ENCODE data around the gene CR1. TPM values are rescaled to one million over a fixed set of nuclear protein-coding genes. Genes with fewer than 3 reads are reported as not detected.

The CR1 gene
- total and polyA plus RNA-seq, 2 of the 8 experiments (the other 6 are each of a cell fraction or from before 2014, with no cell fraction given): 0.15 to 0.22 TPM

GRCh38 chr1:207659545-207660153 lies 163.7 kb downstream of the CR1 start:
- H3K9ac ChIP-seq (replicated peaks in 1 of 4; ENCODE audit: extremely low read depth in 1 of 4, low read depth in 3 of 4, low read length in 3 of 4): no peak overlapping the region
- no peak overlapping the region for H3K23ac ChIP-seq (ENCODE audit: insufficient read length)
- no peak overlapping the region for H3K4ac ChIP-seq (replicated peaks; ENCODE audit: insufficient read length, low read depth, low read length)
- DNase-seq (ENCODE audit: low read depth in 1 of 2, low spot score in 2 of 2) (no peak), FAIRE-seq (no peak)
- no peaks in the 10 kb centered on the region for H3K27me3 ChIP-seq (replicated peaks in 1 of 4; ENCODE audit: control insufficient read depth in 3 of 4, extremely low read depth in 1 of 4, insufficient read depth in 3 of 4, low read length in 3 of 4)
- no peak overlapping the region for H3K56ac ChIP-seq (replicated peaks; ENCODE audit: insufficient read length, low read depth, low read length)
- H4K8ac ChIP-seq (ENCODE audit: extremely low read depth, insufficient read depth, low read length): no peak overlapping the region
- no peaks in the 10 kb centered on the region for H3K23me2 ChIP-seq (ENCODE audit: low read depth, low read length)
- H4K20me1 ChIP-seq (replicated peaks in 1 of 2; ENCODE audit: control insufficient read depth in 1 of 2, insufficient read depth in 2 of 2, low read length in 2 of 2): no peaks in the 10 kb centered on the region
- H4K91ac ChIP-seq (replicated peaks; ENCODE audit: insufficient read length, low read length): no peak overlapping the region
- ChIA-PET POLR2A (ENCODE audit: partially characterized antibody) (no interaction called here), CTCF (ENCODE audit: partially characterized antibody) (interaction anchor here (0.8 to 2.4 kb wide), 8 partner anchors 10 to 160 kb away, joined by 3 to 12 read pairs (median 4); no protein-coding TSS in a partner anchor)
- H2BK15ac ChIP-seq (ENCODE audit: low read length): no peak overlapping the region
- no peak overlapping the region for H2BK12ac ChIP-seq (ENCODE audit: low read depth, low read length)
- H2AFZ ChIP-seq (ENCODE audit: low read length): no peak overlapping the region
- no peaks in the 10 kb centered on the region for H3K79me2 ChIP-seq (ENCODE audit: control insufficient read depth in 1 of 2, insufficient read depth in 2 of 2, low read length in 2 of 2)
- no peaks in the 10 kb centered on the region for H3K79me1 ChIP-seq (ENCODE audit: low read depth, low read length)
- peaks cover 0 to 2% (median 0%) of the 10 kb centered on the region in 4 experiments; a peak in 1 of 8 replicates for H3K36me3 ChIP-seq (ENCODE audit: control insufficient read depth in 2 of 4, insufficient read depth in 4 of 4, low read length in 3 of 4)
- H3K4me2 ChIP-seq (ENCODE audit: insufficient read depth in 1 of 2, low read depth in 2 of 2, low read length in 2 of 2): no peak overlapping the region
- WGBS, 2 experiments (ENCODE audit: extremely low coverage in 1 of 2, insufficient coverage in 1 of 2, insufficient read length in 1 of 2, insufficient replicate concordance in 2 of 2, low coverage in 1 of 2, low lambda C conversion rate in 2 of 2, missing lambda C conversion rate in 1 of 2): 87% methylated on average over 10 of the region's 10 CpGs; no CpG with 5 or more reads in 1 of the 2 experiments
- H3K27ac ChIP-seq (ENCODE audit: low read depth, low read length): no peak overlapping the region
- H3K4me3 ChIP-seq (ENCODE audit: extremely low read depth in 1 of 4, insufficient read depth in 2 of 4, low read depth in 3 of 4, low read length in 4 of 4): no peak overlapping the region
- H3K4me1 ChIP-seq (replicated peaks in 1 of 4; ENCODE audit: control insufficient read depth in 3 of 4, insufficient read depth in 4 of 4, low read length in 3 of 4): no peaks in the 10 kb centered on the region
- no peak overlapping the region for H4K5ac ChIP-seq (ENCODE audit: insufficient read length, low read depth, low read length)
- H2BK20ac ChIP-seq (ENCODE audit: low read length): no peak overlapping the region
- no peak overlapping the region for H2BK5ac ChIP-seq (ENCODE audit: low read depth, low read length)
- H3K14ac ChIP-seq (ENCODE audit: insufficient read length): no peak overlapping the region
- no peak overlapping the region for H2AK5ac ChIP-seq (ENCODE audit: low read depth, low read length)
- H3K9me3 ChIP-seq (ENCODE audit: insufficient read depth in 2 of 2, low read depth in 1 of 2, low read length in 1 of 2): peaks cover 3 to 23% of the 10 kb centered on the region in 2 experiments; a peak in 2 of 4 replicates
- H3K18ac ChIP-seq (ENCODE audit: extremely low read depth, low read length): no peak overlapping the region
- no peak overlapping the region for H2BK120ac ChIP-seq (replicated peaks; ENCODE audit: low read depth, low read length)
- no peak for TF ChIP-seq PHF8 (conservative IDR thresholded peaks at IDR 0.05; ENCODE audit: low read depth, low read length)
- no peak for TF ChIP-seq ZNF274 (IDR thresholded peaks at IDR 0.05; ENCODE audit: borderline replicate concordance, extremely low read depth, low read length)
- TF ChIP-seq, protein P1, sequence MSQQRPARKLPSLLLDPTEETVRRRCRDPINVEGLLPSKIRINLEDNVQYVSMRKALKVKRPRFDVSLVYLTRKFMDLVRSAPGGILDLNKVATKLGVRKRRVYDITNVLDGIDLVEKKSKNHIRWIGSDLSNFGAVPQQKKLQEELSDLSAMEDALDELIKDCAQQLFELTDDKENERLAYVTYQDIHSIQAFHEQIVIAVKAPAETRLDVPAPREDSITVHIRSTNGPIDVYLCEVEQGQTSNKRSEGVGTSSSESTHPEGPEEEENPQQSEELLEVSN (IDR thresholded peaks at IDR 0.05): no peak
